ENCODE results near the gene SLC27A5. TPM values are rescaled to one million over a fixed set of nuclear protein-coding genes. Genes with fewer than 3 reads are reported as not detected.

Gene SLC27A5
- total and polyA plus RNA-seq, 2 of the 13 experiments (the other 11 are each of a cell fraction or from before 2014, with no cell fraction given): 30.3 to 40.2 TPM

GRCh38 chr19:58545286-58546018, 33.7 kb upstream of the SLC27A5 start (continued):
- no peak for TF ChIP-seq ZNF687 (CRISPR knock-in tag; IDR thresholded peaks at IDR 0.05)
- TF ChIP-seq SMARCE1 (IDR thresholded peaks at IDR 0.05; ENCODE audit: borderline replicate concordance): no peak
- TF ChIP-seq FOXC1 (CRISPR knock-in tag; IDR thresholded peaks at IDR 0.05; ENCODE audit: borderline replicate concordance): 0 out of 2 replicates have a peak, but pooled peaks have one; percentile 15
- peak; percentile 5; the same call in 1 of the 2 replicates for TF ChIP-seq UBTF (CRISPR knock-in tag; IDR thresholded peaks at IDR 0.05)

All from HepG2 (cell line).